Common myeloid progenitor, CD34-positive (primary cell): ENCODE measurements around the gene URB2.

ENCODE experiments used
- CTCF ChIA-PET: fragments of 350-600 bp; sonication (Branson Sonifier 250); formaldehyde crosslinking; loops from one replicate; lab custom pipeline; 2021; ENCODE audit warnings: antibody characterized with exemption; lab: Charles Lee
- POLR2A ChIA-PET: fragments of 350-600 bp; sonication (Branson Sonifier 250); formaldehyde crosslinking; loops from one replicate; lab custom pipeline; 2021; ENCODE audit warnings: antibody characterized with exemption; lab: Charles Lee
- DNase-seq, 3 donors: peaks; one replicate each; pipeline versions ENCODE4 v3.0.0 to v3.0.0-alpha.2; 2013
- H3K27ac ChIP-seq, 2 experiments: 1 replicate in 1 of 2; 2 replicates in 1 of 2; pipeline ENCODE4 v1.7.0; 2013; ENCODE audit warnings: inconsistent platforms in 2 of 2, low read length in 2 of 2, mild to moderate bottlenecking in 2 of 2, low read depth in 1 of 2, moderate library complexity in 1 of 2; ENCODE audit not compliant: severe bottlenecking in 2 of 2, insufficient read depth in 1 of 2, poor library complexity in 1 of 2
- H3K27me3 ChIP-seq, 5 experiments: replicated peaks in 2 of 5; 1 replicate in 3 of 5; 2 replicates in 2 of 5; pipeline versions ENCODE4 v1.6.1 to v1.7.0; 2013; ENCODE audit warnings: low read length in 4 of 5, mild to moderate bottlenecking in 2 of 5, moderate library complexity in 2 of 5, inconsistent platforms in 1 of 5; ENCODE audit not compliant: insufficient read depth in 5 of 5, control insufficient read depth in 4 of 5
- H3K36me3 ChIP-seq, 4 experiments: 1 replicate in 2 of 4; 2 replicates in 2 of 4; pipeline versions ENCODE4 v1.6.1 to v1.7.0; 2013; ENCODE audit warnings: low read length in 3 of 4, control low read depth in 1 of 4, mild to moderate bottlenecking in 1 of 4; ENCODE audit not compliant: control insufficient read depth in 4 of 4, insufficient read depth in 4 of 4
- H3K4me1 ChIP-seq, 4 experiments: 1 replicate in 3 of 4; 2 replicates in 1 of 4; pipeline versions ENCODE4 v1.6.1 to v1.7.1; 2013; ENCODE audit warnings: low read length in 3 of 4, mild to moderate bottlenecking in 3 of 4, control low read depth in 1 of 4, inconsistent platforms in 1 of 4, moderate library complexity in 1 of 4; ENCODE audit not compliant: control insufficient read depth in 4 of 4, insufficient read depth in 4 of 4; ENCODE audit errors: control extremely low read depth in 1 of 4
- H3K4me3 ChIP-seq, 7 experiments: 1 replicate in 4 of 7; 2 replicates in 3 of 7; pipeline versions ENCODE4 v1.5.1 to v1.7.0; 2013; ENCODE audit warnings: mild to moderate bottlenecking in 7 of 7, low read length in 6 of 7, moderate library complexity in 6 of 7, inconsistent platforms in 2 of 7, low read depth in 2 of 7, control low read depth in 1 of 7; ENCODE audit not compliant: insufficient read depth in 4 of 7, control insufficient read depth in 1 of 7; ENCODE audit errors: extremely low read depth in 1 of 7
- H3K9me3 ChIP-seq, 5 experiments: 1 replicate in 4 of 5; 2 replicates in 1 of 5; pipeline versions ENCODE4 v1.6.1 to v1.7.1; 2013; ENCODE audit warnings: low read length in 4 of 5, mild to moderate bottlenecking in 2 of 5, inconsistent platforms in 1 of 5, low read depth in 1 of 5, moderate library complexity in 1 of 5; ENCODE audit not compliant: control insufficient read depth in 4 of 5, insufficient read depth in 2 of 5; ENCODE audit errors: control extremely low read depth in 1 of 5
- WGBS: methylation state at CpG from one replicate; pipeline ENCODE4 v1.1.5; 2013; ENCODE audit not compliant: insufficient coverage; 5-methylcytosine and 5-hydroxymethylcytosine counted together

URB2 gene

GRCh38 chr1:229599218-229599954 lies 26.7 kb upstream of the URB2 start:
- 94% methylated on average over 2 of the region's 3 CpGs for WGBS
- Histone ChIP-seq H3K4me3 (no peak overlapping the region), H3K4me1 (peaks cover 0 to 5% (median 0%) of the 10 kb centered on the region in 4 experiments), H3K27me3 (no peaks in the 10 kb centered on the region), H3K9me3 (no peaks in the 10 kb centered on the region), H3K27ac (no peak overlapping the region), H3K36me3 (peaks cover 18 to 68% (median 41%) of the 10 kb centered on the region in 4 experiments)
- ChIA-PET POLR2A (no interaction called here), CTCF (interaction anchor here (0.6 kb wide), 1 partner anchor 38 kb away, joined by 3 read pairs; no protein-coding TSS in a partner anchor)
- no peak for DNase-seq

GRCh38 chr1:229600229-229600628 lies 25.8 kb upstream of the URB2 start:
- H3K36me3 ChIP-seq = peaks cover 10 to 62% (median 40%) of the 10 kb centered on the region in 4 experiments
- H3K27ac ChIP-seq = no peak overlapping the region
- H3K4me1 ChIP-seq = peaks cover 0 to 5% (median 0%) of the 10 kb centered on the region in 4 experiments
- no peak for DNase-seq
- 98% methylated on average over 4 of the region's 5 CpGs for WGBS
- no peak overlapping the region for H3K4me3 ChIP-seq
- H3K27me3 ChIP-seq = no peaks in the 10 kb centered on the region
- ChIA-PET CTCF (no interaction called here), POLR2A (no interaction called here)
- no peaks in the 10 kb centered on the region for H3K9me3 ChIP-seq

- H3K27ac ChIP-seq = no peak overlapping the region
- no peak for DNase-seq
- H3K9me3 ChIP-seq = no peaks in the 10 kb centered on the region
- no peaks in the 10 kb centered on the region for H3K27me3 ChIP-seq
- 100% methylated on average over 2 of the region's 7 CpGs for WGBS
- ChIA-PET CTCF (no interaction called here), POLR2A (no interaction called here)
- peaks cover 0 to 5% (median 0%) of the 10 kb centered on the region in 4 experiments for H3K4me1 ChIP-seq
- H3K4me3 ChIP-seq = no peak overlapping the region
- peaks cover 23 to 69% (median 47%) of the 10 kb centered on the region in 4 experiments for H3K36me3 ChIP-seq
Observed at GRCh38 chr1:229603371-229604005, 22.6 kb upstream of the URB2 start.

- no peak for DNase-seq
- Histone ChIP-seq H3K27ac (no peak overlapping the region), H3K36me3 (peaks cover 31 to 71% (median 53%) of the 10 kb centered on the region in 4 experiments), H3K9me3 (no peaks in the 10 kb centered on the region), H3K4me3 (no peak overlapping the region), H3K4me1 (no peaks in the 10 kb centered on the region), H3K27me3 (no peaks in the 10 kb centered on the region)
- ChIA-PET CTCF (no interaction called here), POLR2A (no interaction called here)
- 100% methylated on average over 1 of the region's 2 CpGs for WGBS
Observed at GRCh38 chr1:229607370-229607769, 18.7 kb upstream of the URB2 start.

- 100% methylated on average over 2 of the region's 2 CpGs for WGBS
Observed at GRCh38 chr1:229608590-229608989, 17.5 kb upstream of the URB2 start.

GRCh38 chr1:229613938-229614337 lies 12.1 kb upstream of the URB2 start:
- 89% methylated on average over 5 of the region's 5 CpGs for WGBS
- Histone ChIP-seq H3K27me3 (no peaks in the 10 kb centered on the region), H3K36me3 (peaks cover 22 to 56% (median 39%) of the 10 kb centered on the region in 4 experiments), H3K9me3 (no peaks in the 10 kb centered on the region), H3K4me3 (no peak overlapping the region), H3K27ac (no peak overlapping the region), H3K4me1 (no peaks in the 10 kb centered on the region)
- no peak for DNase-seq
- ChIA-PET POLR2A (no interaction called here), CTCF (no interaction called here)

More at GRCh38 chr1:229608590-229608989, 17.5 kb upstream of the URB2 start:
- Histone ChIP-seq H3K27me3 (no peaks in the 10 kb centered on the region), H3K9me3 (no peaks in the 10 kb centered on the region), H3K36me3 (peaks cover 35 to 78% (median 55%) of the 10 kb centered on the region in 4 experiments), H3K27ac (no peak overlapping the region), H3K4me3 (no peak overlapping the region), H3K4me1 (no peaks in the 10 kb centered on the region)
- ChIA-PET POLR2A (no interaction called here), CTCF (no interaction called here)
- no peak for DNase-seq

- ChIA-PET POLR2A (interaction anchor here (0.7 kb wide), 1 partner anchor 341 kb away, joined by 3 read pairs; no protein-coding TSS in a partner anchor), CTCF (no interaction called here)
- 100% methylated on average over 2 of the region's 2 CpGs for WGBS
- Histone ChIP-seq H3K27ac (no peak overlapping the region), H3K36me3 (peaks cover 22 to 53% (median 34%) of the 10 kb centered on the region in 4 experiments), H3K27me3 (no peaks in the 10 kb centered on the region), H3K4me1 (no peaks in the 10 kb centered on the region), H3K9me3 (no peaks in the 10 kb centered on the region), H3K4me3 (no peak overlapping the region)
- no peak for DNase-seq
Observed at GRCh38 chr1:229614701-229615100, 11.3 kb upstream of the URB2 start.
